ENCODE results near the gene GPD2.
"Not testable (repeated sequence)": the region's sequence is repeated elsewhere in the genome, so short reads cannot be mapped to it uniquely, and the experiment has no call there.

The GPD2 gene

GRCh38 chr2:156476021-156476849, 40.1 kb downstream of the GPD2 start:
- DNase-seq = no peak

- no peak for DNase-seq
Observed at GRCh38 chr2:156476850-156477206, 40.6 kb downstream of the GPD2 start.

DNA sequence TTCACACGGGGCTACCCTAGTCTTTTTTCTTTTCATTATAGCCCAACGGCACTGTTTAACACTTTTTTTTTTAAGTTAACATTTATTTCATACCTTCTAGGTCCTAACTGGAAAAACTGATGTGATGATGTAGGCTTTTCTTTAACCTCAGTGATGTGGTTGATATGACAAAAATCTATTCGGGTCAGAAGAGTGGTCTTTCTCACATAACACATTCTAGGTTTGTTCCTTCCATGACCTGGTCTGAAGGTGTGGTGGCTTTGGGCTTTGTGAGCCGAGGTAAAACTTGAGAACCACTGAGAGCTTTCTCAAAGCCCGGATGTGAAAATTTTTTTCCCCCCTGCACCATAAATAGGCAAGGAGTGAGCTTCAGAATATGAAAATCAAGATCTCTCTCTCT, 44.2 kb downstream of the GPD2 start:
- no peak for DNase-seq

DNA sequence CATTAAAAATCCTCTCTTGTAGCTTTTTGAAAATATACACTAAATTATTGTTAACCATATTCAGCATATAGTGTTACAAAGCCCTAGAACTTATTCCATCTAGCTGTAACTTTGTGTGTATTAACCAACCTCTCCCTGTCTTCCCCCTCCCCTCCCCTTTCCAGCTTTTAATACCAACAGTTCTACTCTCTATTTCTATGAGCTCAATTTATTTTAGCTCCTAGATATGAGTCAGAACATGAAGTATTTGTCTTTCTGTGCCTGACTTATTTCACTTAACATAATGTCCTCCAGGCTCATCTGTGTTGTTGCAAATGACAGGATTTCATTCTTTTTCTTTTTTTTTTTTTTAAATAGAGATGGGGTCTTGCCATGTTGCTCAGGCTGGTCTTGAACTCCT, 45.1 kb downstream of the GPD2 start:
- no peak for DNase-seq

DNA sequence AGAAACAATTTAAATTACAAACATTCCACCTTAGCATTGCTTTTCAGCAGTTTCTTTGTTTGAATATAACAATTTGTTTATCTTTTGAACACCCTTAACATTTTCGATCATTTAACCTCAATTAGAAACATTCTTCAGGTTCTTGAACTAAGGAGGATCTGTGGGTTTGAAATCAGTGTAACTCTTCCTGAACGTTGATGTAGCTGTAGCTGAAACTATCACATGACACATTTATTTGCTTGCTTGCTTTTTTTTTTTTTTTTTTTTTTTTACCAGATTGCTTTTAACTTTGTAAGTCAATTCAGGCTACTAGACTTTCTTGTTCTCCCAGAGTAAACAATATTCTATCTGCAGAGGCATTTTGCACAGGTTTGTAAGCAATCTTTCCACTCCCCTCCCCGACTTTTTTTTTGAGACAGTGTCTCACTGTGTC, 47.6 kb downstream of the GPD2 start:
- no peak for DNase-seq

DNA sequence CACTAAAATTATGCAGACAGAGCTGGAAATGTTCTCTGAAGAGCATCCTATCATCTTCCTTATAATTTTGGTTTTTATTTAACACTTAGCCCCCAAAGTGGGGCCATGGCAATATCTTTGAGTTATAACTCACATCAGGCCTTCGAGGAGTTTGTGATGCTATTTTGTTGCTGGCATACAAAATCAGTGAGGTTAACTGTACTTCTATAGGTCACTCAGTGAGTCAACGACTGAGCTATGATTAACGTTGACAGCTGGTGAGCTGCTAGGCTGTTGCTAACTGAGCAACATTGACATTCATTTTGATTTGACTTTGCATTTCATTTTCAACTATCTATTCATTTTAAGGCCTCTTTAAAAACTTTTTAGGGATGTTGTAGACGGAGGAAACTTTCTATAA, 50.0 kb downstream of the GPD2 start:
- no peak for DNase-seq

DNA sequence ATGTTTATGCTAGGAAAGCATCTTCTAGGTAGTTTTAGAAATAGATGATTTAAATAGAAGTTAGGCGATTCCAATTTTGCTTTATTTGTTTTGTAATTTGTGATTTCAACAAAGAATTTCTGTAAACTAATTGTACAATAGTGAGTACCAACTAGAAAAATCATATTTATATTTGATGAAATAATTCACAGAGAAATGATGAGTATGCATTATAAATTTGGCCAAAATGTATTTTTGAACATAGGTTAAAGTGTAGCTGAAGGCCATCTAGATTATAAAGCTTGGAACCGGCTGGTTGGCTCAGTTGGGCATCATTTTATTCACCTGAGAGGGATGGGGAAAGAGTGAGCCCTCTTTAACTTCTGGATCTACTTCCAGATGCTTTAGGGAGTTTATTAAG, 50.4 kb downstream of the GPD2 start:
- DNase-seq = no peak

DNA sequence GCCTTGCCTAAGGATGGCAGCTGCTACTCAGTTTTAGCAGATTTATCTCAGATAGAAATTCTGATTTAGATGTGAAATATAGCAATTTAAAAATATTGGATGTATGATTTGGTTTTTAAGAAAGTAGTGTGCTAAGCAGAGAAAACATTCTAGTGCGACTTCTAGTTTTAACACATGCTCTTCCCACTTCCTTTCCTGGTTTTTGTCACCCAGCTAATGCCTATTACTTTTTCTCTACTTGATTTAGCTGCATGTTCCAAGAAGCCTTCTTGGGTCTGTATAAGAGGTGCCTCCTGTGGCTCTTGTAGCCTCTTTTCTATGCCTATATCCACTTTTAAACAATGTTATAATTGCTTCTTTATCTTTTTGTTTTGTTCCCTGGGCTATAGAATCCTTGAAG, 53.0 kb downstream of the GPD2 start:
- DNase-seq = no peak

DNA sequence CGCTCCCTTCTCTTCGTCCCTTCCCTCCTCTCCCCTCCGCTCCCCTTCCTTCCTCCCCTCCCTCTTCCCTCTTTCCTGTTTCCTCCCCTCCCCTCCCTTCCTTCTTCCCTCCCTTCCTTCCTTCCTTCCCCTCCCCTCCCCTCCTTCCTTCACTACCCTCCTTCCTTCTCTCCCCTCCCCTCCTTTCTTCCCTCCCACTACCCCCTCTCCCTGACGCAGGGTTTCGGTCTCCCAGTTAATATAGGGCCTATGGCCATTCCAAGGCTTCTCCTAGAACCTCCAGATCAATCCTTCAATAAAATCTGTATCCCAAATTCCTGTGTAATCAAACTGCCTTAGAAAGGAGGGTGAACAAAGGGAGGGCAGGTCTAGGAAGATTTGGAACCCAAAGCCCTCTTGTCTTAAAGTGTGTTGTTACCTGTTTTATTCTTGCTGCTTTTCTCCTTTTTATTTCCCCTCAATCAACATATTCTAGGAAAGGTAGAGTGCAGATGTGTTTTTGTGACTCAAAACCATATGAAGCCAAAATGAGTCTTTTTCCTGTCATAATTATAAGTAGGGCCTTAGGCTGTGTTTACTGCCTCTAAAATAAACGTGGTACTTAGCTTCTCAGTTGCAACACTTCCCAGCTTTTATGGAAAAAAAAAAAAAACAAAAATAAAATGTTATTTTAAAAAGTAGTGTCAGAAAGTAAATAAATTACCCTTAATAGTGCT, 53.7 kb downstream of the GPD2 start:
- no peak for DNase-seq

- DNase-seq = no peak
Observed at GRCh38 chr2:156490466-156490840, 54.3 kb downstream of the GPD2 start.

DNA sequence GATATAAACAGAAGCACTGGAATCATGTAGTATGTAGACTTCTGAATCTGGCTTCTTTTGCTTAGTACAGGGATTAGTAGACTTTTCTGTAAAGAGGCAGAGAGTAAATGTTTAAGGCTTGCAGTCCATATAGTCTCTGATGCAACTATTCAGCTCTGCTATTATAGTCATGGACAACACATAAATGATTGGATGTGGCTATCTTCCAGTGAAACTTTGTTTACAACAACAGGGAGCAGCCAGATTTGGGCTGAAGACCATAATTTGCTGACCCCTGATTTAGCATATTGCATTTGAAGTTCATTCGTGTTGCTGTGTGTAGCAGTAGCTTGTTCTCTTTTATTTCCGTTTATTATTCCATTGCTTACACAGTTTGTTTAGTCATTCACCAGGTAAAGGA, 55.0 kb downstream of the GPD2 start:
- no peak for DNase-seq

- no peak for DNase-seq
Observed at GRCh38 chr2:156492979-156493378, 56.8 kb downstream of the GPD2 start.

GRCh38 chr2:156495998-156496397, 59.8 kb downstream of the GPD2 start:
- DNase-seq = not testable (repeated sequence)

DNA sequence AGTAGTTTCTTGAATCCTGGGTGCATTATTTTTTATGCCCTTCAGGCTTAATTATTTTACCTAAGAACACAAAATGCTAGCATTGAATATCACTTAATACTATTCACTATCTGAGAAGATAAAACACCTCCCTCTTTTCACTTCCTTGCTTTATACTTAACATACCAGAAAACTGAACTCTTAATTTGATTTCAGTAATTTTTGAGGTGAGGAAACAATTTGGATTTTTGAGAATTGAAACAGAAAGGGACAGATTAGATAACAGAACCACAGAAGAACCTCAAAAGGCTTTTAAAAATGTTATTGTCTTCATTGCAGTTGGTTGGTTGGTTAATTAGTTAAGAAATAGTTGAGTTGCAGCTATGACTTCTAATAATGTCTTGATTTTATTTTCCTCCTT, 69.5 kb downstream of the GPD2 start:
- DNase-seq = no peak

DNA sequence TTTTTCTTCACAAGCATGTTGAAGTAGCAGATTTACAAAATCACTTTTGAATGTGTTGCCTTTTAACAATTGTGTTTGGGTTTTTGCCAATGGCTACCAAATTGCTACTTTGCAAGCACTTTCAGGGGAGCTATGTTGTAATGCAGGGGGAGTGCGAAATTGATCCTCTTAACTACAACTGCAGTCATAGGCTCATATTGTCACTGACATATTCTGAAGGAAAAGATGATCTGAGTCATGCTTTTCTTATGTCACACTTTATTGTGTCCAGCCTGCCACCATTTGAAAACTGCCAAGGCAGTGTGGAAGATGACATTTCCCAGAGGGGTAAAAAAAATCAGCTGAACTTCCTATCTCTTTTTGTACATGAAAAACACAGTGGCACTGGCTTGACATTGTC, 74.9 kb downstream of the GPD2 start:
- no peak for DNase-seq

DNA sequence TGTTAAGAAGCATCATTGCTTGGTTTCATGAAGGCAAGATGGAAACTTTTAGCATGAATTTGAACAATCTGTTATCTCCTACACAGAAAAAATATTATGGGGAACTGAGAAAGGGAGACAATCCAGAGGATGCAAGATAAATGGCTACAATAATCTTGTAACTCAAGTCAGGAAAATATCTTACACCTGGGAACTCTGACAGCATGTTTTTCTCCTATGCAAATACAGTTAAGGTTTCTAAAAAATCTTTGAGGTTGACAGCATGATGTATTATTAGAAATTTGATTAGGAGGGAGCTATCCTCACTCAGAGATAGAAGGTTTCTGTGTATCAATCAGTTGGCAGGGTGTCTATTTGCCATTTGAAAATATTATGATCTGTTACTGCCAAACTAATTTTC, 75.6 kb downstream of the GPD2 start:
- DNase-seq = no peak

DNA sequence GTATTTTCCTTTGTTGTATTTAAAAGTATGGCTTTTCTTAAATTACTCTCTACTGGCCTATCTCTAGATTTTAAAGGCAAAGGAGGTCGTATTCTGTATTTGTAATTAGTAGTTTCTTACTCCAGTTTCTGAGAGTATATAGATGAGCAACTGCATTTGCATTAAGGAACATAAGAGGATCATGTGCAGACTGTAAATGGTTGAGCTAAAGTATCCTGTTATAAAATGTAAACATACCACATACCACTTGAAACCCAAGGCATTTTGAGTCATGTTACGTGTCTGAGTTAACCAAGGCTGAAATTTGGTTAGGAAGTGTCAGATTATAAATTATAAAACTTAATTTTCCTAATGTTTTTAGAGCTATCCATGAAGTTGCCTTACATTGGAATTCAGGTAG, 76.3 kb downstream of the GPD2 start:
- DNase-seq = no peak

GRCh38 chr2:156513219-156513618, 77.0 kb downstream of the GPD2 start:
- DNase-seq = no peak

DNA sequence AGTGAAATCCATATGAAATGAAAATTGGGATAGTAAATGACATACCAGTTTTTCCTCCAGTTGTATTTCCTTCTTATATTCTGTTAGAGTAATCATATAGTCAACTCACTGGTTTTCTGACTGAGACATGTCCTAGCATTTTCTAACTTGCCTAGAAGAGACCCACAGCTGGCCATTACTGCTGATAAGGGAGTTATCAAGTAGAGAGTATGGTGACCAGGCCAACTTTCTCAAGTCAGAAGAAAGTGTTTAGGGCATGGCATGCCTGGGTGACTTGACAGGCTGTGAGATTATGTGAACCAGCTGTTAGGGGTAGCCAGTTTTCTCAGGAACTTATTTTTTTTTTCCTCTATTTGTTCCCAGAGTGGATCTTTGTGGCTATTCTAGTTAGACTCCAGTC, 81.2 kb downstream of the GPD2 start:
- DNase-seq = no peak

- DNase-seq = no peak
Observed at GRCh38 chr2:156518138-156518537, 82.0 kb downstream of the GPD2 start.

GRCh38 chr2:156522864-156523440, 86.8 kb downstream of the GPD2 start:
- DNase-seq = no peak

- DNase-seq = no peak
Observed at GRCh38 chr2:156526950-156527636, 90.9 kb downstream of the GPD2 start.

- DNase-seq = not testable (repeated sequence)
Observed at GRCh38 chr2:156528583-156528982, 92.4 kb downstream of the GPD2 start.

GRCh38 chr2:156532989-156533388, 96.8 kb downstream of the GPD2 start:
- DNase-seq = no peak
